KMS-11 (cell line): ENCODE measurements around the gene EXOC6B.

Source experiments
- H2AFZ ChIP-seq: fragments of 200-600 bp; sonication (generic); 2 replicates; pipeline ENCODE4 v1.6.1; 2016; ENCODE audit warnings: antibody characterized with exemption, mixed run types, low read depth
- H3K27ac ChIP-seq: fragments of 200-600 bp; sonication (generic); 2 replicates; pipeline ENCODE4 v1.6.1; 2016; ENCODE audit warnings: mild to moderate bottlenecking, mixed run types
- H3K27me3 ChIP-seq: fragments of 200-600 bp; sonication (generic); 2 replicates; pipeline ENCODE4 v1.6.1; 2017; ENCODE audit warnings: mild to moderate bottlenecking, low read depth, mixed run types, moderate library complexity; ENCODE audit not compliant: insufficient read depth
- H3K36me3 ChIP-seq: fragments of 200-600 bp; sonication (generic); 2 replicates; pipeline ENCODE4 v1.6.1; 2017; ENCODE audit warnings: mild to moderate bottlenecking, mixed run types; ENCODE audit not compliant: insufficient read depth
- H3K4me1 ChIP-seq: fragments of 200-600 bp; sonication (generic); 2 replicates; pipeline ENCODE4 v1.6.1; 2016; ENCODE audit warnings: mild to moderate bottlenecking, low read depth, mixed run types; ENCODE audit not compliant: poor library complexity, severe bottlenecking
- H3K4me2 ChIP-seq: fragments of 200-600 bp; sonication (generic); 2 replicates; pipeline ENCODE4 v1.7.0; 2016; ENCODE audit warnings: mild to moderate bottlenecking, mixed run types
- H3K4me3 ChIP-seq: fragments of 200-600 bp; sonication (generic); IDR thresholded peaks from 2 replicates; pipeline ENCODE4 v1.6.1; 2017; ENCODE audit warnings: low read depth, low read length, mixed read lengths; ENCODE audit not compliant: insufficient read depth
- H3K79me2 ChIP-seq: fragments of 200-600 bp; sonication (generic); 2 replicates; pipeline ENCODE4 v1.6.1; 2016; ENCODE audit warnings: low read depth, mixed run types; ENCODE audit not compliant: insufficient read depth
- H3K9ac ChIP-seq: fragments of 200-600 bp; sonication (generic); 2 replicates; pipeline ENCODE4 v1.6.1; 2016; ENCODE audit warnings: mild to moderate bottlenecking, mixed run types
- H4K20me1 ChIP-seq: fragments of 200-600 bp; sonication (generic); 2 replicates; pipeline ENCODE4 v1.6.1; 2016; ENCODE audit warnings: mild to moderate bottlenecking, mixed run types; ENCODE audit not compliant: insufficient read depth
- CTCF ChIP-seq: fragments of 200-600 bp; sonication (generic); conservative IDR thresholded peaks from 2 replicates; pipeline ENCODE4 v1.6.1; 2017; ENCODE audit warnings: low read depth, mild to moderate bottlenecking, antibody characterized with exemption, low read length, moderate library complexity, mixed read lengths

The EXOC6B gene

GRCh38 chr2:72835403-72835802, 9.6 kb upstream of the EXOC6B start:
- no peaks in the 10 kb centered on the region for H3K36me3 ChIP-seq
- no peak for TF ChIP-seq CTCF
- H4K20me1 ChIP-seq: no peaks in the 10 kb centered on the region
- H3K79me2 ChIP-seq: no peaks in the 10 kb centered on the region
- no peak overlapping the region for H2AFZ ChIP-seq
- no peak overlapping the region for H3K4me3 ChIP-seq
- no peak overlapping the region for H3K4me2 ChIP-seq
- H3K9ac ChIP-seq: no peak overlapping the region
- H3K4me1 ChIP-seq: peaks cover 14% of the 10 kb centered on the region
- H3K27me3 ChIP-seq: no peaks in the 10 kb centered on the region
- H3K27ac ChIP-seq: no peak overlapping the region

DNA sequence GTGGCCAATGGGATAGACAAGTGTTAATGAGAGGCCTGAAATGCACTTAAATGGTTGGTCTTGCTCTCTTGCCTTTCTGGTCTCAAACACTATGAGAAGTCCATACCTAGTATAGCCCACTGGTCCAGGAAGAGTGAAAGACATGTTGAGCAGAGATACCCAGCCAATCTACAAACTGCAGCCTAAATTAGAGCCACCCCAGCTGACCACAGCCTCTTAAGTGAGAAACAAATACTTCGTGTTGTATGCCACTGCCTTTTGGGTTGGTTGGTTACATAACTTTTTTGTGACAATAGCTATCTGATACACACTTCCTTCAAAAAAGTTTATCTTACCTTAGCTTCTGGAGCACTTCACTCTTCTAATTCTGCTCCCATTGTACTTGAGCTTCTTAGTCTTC, 8.8 kb upstream of the EXOC6B start:
- no peak overlapping the region for H3K4me3 ChIP-seq
- no peak overlapping the region for H2AFZ ChIP-seq
- H3K4me1 ChIP-seq: peaks cover 22% of the 10 kb centered on the region
- no peak overlapping the region for H3K4me2 ChIP-seq
- H4K20me1 ChIP-seq: no peaks in the 10 kb centered on the region
- no peaks in the 10 kb centered on the region for H3K27me3 ChIP-seq
- no peak for TF ChIP-seq CTCF
- H3K9ac ChIP-seq: no peak overlapping the region
- H3K79me2 ChIP-seq: no peaks in the 10 kb centered on the region
- H3K36me3 ChIP-seq: no peaks in the 10 kb centered on the region
- no peak overlapping the region for H3K27ac ChIP-seq

GRCh38 chr2:72833084-72833714, 7.4 kb upstream of the EXOC6B start:
- no peaks in the 10 kb centered on the region for H3K27me3 ChIP-seq

GRCh38 chr2:72830273-72830672, 4.4 kb upstream of the EXOC6B start:
- peaks cover 44% of the 10 kb centered on the region for H3K4me1 ChIP-seq
- no peak overlapping the region for H3K9ac ChIP-seq
- no peaks in the 10 kb centered on the region for H3K79me2 ChIP-seq
- H3K4me3 ChIP-seq: peak overlapping the region; percentile 54
- peak overlapping the region; percentile 89 for H3K4me2 ChIP-seq
- no peak for TF ChIP-seq CTCF
- peak overlapping the region; percentile 30; the same call in 1 of the 2 replicates for H2AFZ ChIP-seq
- no peaks in the 10 kb centered on the region for H3K27me3 ChIP-seq
- H3K36me3 ChIP-seq: no peaks in the 10 kb centered on the region
- H3K27ac ChIP-seq: peak overlapping the region; percentile 2; the same call in 1 of the 2 replicates
- H4K20me1 ChIP-seq: no peaks in the 10 kb centered on the region

More at GRCh38 chr2:72833084-72833714, 7.4 kb upstream of the EXOC6B start:
- Histone ChIP-seq H4K20me1 (no peaks in the 10 kb centered on the region), H2AFZ (no peak overlapping the region), H3K4me3 (no peak overlapping the region), H3K27ac (no peak overlapping the region), H3K9ac (no peak overlapping the region), H3K36me3 (no peaks in the 10 kb centered on the region), H3K4me1 (peaks cover 36% of the 10 kb centered on the region), H3K4me2 (no peak overlapping the region), H3K79me2 (no peaks in the 10 kb centered on the region)
- no peak for TF ChIP-seq CTCF
